ENCODE measurements around the gene DGKH. TPM values are rescaled to one million over a fixed set of nuclear protein-coding genes. Genes with fewer than 3 reads are reported as not detected.

DGKH gene
- total RNA-seq, 1 experiment from 2014 or later: 9.2 TPM

GRCh38 chr13:42027286-42027685, 21.2 kb upstream of the DGKH start:
- intact Hi-C loops (cut with micrococcal nuclease): no loop called here
- Histone ChIP-seq H3K4me3 (replicated peaks in 1 of 2; ENCODE audit: low read depth in 1 of 2, low read length in 2 of 2) (no peak overlapping the region), H3K9me2 (ENCODE audit: insufficient read depth) (no peaks in the 10 kb centered on the region), H3K9ac (ENCODE audit: low read length) (no peak overlapping the region), H3K27me3 (ENCODE audit: insufficient read depth, low read length) (no peaks in the 10 kb centered on the region), H4K20me1 (ENCODE audit: insufficient read depth) (no peaks in the 10 kb centered on the region), H2AFZ (ENCODE audit: low read depth, low read length, poor library complexity, severe bottlenecking) (peak overlapping the region; percentile 31), H3K4me1 (ENCODE audit: control insufficient read depth in 1 of 2, insufficient read depth in 2 of 2, low read length in 2 of 2) (peaks cover 0 to 9% of the 10 kb centered on the region in 2 experiments; a peak in 2 of 4 replicates), H3K36me3 (ENCODE audit: control insufficient read depth in 1 of 2, insufficient read depth in 2 of 2, low read length in 2 of 2) (no peaks in the 10 kb centered on the region), H3K27ac (ENCODE audit: low read depth, low read length) (no peak overlapping the region), H3K9me3 (ENCODE audit: control insufficient read depth in 1 of 2, insufficient read depth in 1 of 2, low read depth in 1 of 2, low read length in 2 of 2) (no peaks in the 10 kb centered on the region), H3K4me2 (ENCODE audit: low read length) (no peak overlapping the region), H3K79me2 (ENCODE audit: insufficient read depth, low read length) (no peaks in the 10 kb centered on the region)
- DNase-seq (ENCODE audit: low read depth, low spot score) (no peak), ATAC-seq (no peak)
- no TSS peak for BruUV-seq (replicated peaks)
- no peak for TF ChIP-seq EGR1 (IDR thresholded peaks at IDR 0.05; ENCODE audit: low read depth)
- no peak for TF ChIP-seq POLR2AphosphoS5 (IDR thresholded peaks at IDR 0.05; ENCODE audit: low read depth, low read length)
- no peak for TF ChIP-seq JUND (IDR thresholded peaks at IDR 0.05)
- RAD21 ChIA-PET (ENCODE audit: low non-redundant PET in 1 of 2, low total read pairs in 2 of 2, uncharacterized antibody in 2 of 2, unreplicated experiment in 2 of 2): no interaction called here
- CTCF ChIA-PET: no interaction called here
- POLR2A ChIA-PET: interaction anchor here (0.7 kb wide), 1 partner anchor 10 kb away, joined by 3 read pairs; no protein-coding TSS in a partner anchor

DNA sequence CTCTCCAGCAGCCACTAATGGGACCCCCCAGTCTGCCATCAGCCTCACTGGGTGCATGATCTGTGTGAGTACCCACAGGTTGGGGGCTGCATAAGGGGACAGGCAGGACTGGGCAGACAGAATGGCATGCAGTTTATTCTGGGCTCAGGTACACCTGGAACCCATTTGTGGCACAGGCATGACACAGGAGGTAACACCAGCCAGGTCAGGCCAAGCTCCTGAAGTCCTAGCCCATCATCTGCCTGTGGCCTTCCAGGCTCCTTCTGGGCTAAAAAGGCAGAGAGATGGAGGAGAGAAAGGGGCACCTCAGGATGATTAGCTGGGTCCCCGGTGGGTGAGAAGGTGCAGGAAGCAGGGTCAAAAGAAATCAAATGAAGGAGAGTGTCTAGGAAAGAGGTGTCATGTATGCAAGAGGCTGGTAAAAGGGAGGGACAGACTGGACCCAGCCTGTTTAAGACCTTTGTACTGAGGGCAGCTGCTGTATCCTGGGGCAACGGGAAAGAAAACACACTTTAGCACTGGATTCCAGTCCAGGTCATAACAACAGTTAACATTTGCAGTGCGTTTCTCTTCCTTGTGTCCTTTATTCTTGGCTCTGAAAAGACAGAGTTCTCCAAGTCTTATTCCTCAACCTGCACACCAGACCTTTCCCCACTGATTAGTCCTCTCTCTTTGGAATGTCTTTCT, 20.2 kb upstream of the DGKH start:
- Histone ChIP-seq H2AFZ (ENCODE audit: low read depth, low read length, poor library complexity, severe bottlenecking) (no peak overlapping the region), H3K4me2 (ENCODE audit: low read length) (no peak overlapping the region), H3K27ac (ENCODE audit: low read depth, low read length) (no peak overlapping the region), H4K20me1 (ENCODE audit: insufficient read depth) (no peaks in the 10 kb centered on the region), H3K36me3 (ENCODE audit: control insufficient read depth in 1 of 2, insufficient read depth in 2 of 2, low read length in 2 of 2) (no peaks in the 10 kb centered on the region), H3K27me3 (ENCODE audit: insufficient read depth, low read length) (no peaks in the 10 kb centered on the region), H3K4me1 (ENCODE audit: control insufficient read depth in 1 of 2, insufficient read depth in 2 of 2, low read length in 2 of 2) (peaks cover 0 to 9% of the 10 kb centered on the region in 2 experiments; a peak in 2 of 4 replicates), H3K4me3 (replicated peaks in 1 of 2; ENCODE audit: low read depth in 1 of 2, low read length in 2 of 2) (no peak overlapping the region), H3K9me2 (ENCODE audit: insufficient read depth) (no peaks in the 10 kb centered on the region), H3K79me2 (ENCODE audit: insufficient read depth, low read length) (no peaks in the 10 kb centered on the region), H3K9me3 (ENCODE audit: control insufficient read depth in 1 of 2, insufficient read depth in 1 of 2, low read depth in 1 of 2, low read length in 2 of 2) (no peaks in the 10 kb centered on the region), H3K9ac (ENCODE audit: low read length) (no peak overlapping the region)
- ATAC-seq (no peak), DNase-seq (ENCODE audit: low read depth, low spot score) (no peak)
- ChIA-PET CTCF (no interaction called here), POLR2A (no interaction called here), RAD21 (ENCODE audit: low non-redundant PET in 1 of 2, low total read pairs in 2 of 2, uncharacterized antibody in 2 of 2, unreplicated experiment in 2 of 2) (no interaction called here)
- intact Hi-C loops (cut with micrococcal nuclease): no loop called here
- BruUV-seq (replicated peaks): no TSS peak
- TF ChIP-seq CTCF (IDR thresholded peaks at IDR 0.05 in 2 of 3, conservative IDR thresholded peaks at IDR 0.05 in 1 of 3; ENCODE audit: borderline replicate concordance in 1 of 3, insufficient read depth in 1 of 3, low read depth in 2 of 3, low read length in 2 of 3) (no peak), SRF (IDR thresholded peaks at IDR 0.05; ENCODE audit: low read depth) (no peak), FOSL1 (IDR thresholded peaks at IDR 0.05; ENCODE audit: low read depth) (no peak), SP1 (IDR thresholded peaks at IDR 0.05; ENCODE audit: low read depth) (no peak), SIN3A (IDR thresholded peaks at IDR 0.05; ENCODE audit: low read depth) (no peak), ELF1 (IDR thresholded peaks at IDR 0.05; ENCODE audit: borderline replicate concordance, low read depth) (no peak), POLR2A (IDR thresholded peaks at IDR 0.05; ENCODE audit: borderline replicate concordance, extremely low read depth, insufficient read depth, insufficient read length) (no peak), EZH2phosphoT487 (IDR thresholded peaks at IDR 0.05; ENCODE audit: borderline replicate concordance) (no peak)
- TF ChIP-seq, protein P1, sequence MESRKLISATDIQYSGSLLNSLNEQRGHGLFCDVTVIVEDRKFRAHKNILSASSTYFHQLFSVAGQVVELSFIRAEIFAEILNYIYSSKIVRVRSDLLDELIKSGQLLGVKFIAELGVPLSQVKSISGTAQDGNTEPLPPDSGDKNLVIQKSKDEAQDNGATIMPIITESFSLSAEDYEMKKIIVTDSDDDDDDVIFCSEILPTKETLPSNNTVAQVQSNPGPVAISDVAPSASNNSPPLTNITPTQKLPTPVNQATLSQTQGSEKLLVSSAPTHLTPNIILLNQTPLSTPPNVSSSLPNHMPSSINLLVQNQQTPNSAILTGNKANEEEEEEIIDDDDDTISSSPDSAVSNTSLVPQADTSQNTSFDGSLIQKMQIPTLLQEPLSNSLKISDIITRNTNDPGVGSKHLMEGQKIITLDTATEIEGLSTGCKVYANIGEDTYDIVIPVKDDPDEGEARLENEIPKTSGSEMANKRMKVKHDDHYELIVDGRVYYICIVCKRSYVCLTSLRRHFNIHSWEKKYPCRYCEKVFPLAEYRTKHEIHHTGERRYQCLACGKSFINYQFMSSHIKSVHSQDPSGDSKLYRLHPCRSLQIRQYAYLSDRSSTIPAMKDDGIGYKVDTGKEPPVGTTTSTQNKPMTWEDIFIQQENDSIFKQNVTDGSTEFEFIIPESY (IDR thresholded peaks at IDR 0.05; ENCODE audit: extremely low read depth, insufficient replicate concordance, low read length): no peak
- TF ChIP-seq, protein P2, sequence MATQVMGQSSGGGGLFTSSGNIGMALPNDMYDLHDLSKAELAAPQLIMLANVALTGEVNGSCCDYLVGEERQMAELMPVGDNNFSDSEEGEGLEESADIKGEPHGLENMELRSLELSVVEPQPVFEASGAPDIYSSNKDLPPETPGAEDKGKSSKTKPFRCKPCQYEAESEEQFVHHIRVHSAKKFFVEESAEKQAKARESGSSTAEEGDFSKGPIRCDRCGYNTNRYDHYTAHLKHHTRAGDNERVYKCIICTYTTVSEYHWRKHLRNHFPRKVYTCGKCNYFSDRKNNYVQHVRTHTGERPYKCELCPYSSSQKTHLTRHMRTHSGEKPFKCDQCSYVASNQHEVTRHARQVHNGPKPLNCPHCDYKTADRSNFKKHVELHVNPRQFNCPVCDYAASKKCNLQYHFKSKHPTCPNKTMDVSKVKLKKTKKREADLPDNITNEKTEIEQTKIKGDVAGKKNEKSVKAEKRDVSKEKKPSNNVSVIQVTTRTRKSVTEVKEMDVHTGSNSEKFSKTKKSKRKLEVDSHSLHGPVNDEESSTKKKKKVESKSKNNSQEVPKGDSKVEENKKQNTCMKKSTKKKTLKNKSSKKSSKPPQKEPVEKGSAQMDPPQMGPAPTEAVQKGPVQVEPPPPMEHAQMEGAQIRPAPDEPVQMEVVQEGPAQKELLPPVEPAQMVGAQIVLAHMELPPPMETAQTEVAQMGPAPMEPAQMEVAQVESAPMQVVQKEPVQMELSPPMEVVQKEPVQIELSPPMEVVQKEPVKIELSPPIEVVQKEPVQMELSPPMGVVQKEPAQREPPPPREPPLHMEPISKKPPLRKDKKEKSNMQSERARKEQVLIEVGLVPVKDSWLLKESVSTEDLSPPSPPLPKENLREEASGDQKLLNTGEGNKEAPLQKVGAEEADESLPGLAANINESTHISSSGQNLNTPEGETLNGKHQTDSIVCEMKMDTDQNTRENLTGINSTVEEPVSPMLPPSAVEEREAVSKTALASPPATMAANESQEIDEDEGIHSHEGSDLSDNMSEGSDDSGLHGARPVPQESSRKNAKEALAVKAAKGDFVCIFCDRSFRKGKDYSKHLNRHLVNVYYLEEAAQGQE (IDR thresholded peaks at IDR 0.05; ENCODE audit: low read depth): no peak

Measured in HCT116 (cell line).